SU-DHL-6 (cell line): Measurements from ENCODE around the gene CEP95.

Experiments used
- CTCF ChIP-seq: fragments of 200-600 bp; sonication (generic); IDR thresholded peaks from one replicate; pipeline ENCODE4 v1.5.1; 2017; ENCODE audit warnings: antibody characterized with exemption, mild to moderate bottlenecking, low read length, moderate library complexity; ENCODE audit not compliant: insufficient read depth, poor library complexity, severe bottlenecking
- EZH2phosphoT487 ChIP-seq: fragments of 200-600 bp; sonication (generic), shearing (Covaris generic); conservative IDR thresholded peaks from 2 replicates; pipeline ENCODE4 v1.6.1; 2018; ENCODE audit warnings: mild to moderate bottlenecking, antibody characterized with exemption, low read length, moderate library complexity, mixed read lengths

DNA sequence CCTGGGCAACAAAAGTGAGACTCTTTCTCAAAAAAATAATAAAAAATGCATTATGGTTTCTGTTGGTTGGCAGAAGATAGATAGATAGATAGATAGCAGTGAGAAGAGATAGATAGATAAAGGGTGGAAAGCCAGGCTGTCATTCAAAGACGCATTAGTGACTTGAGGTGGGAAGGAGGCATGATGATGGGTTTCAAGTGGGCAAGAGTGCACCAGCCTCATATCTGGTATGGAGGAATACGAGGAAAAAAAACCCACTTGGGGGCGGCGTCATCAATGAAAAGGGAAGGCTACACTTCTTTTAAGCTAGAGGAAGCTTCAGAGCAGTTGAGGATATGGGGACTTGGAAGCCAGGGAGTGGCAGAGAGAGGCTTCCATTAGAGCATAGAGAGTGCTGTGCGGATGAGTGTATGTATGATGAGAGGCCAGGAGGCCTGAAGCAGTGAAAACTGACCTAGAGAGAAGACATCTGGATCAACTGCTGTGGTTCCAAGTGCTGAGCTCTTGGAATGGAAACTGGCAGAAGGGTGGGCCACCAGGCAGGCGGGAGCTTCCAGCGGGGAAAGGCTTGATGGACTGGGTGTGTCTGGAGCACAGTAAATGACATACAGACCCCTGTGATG, 31.8 kb downstream of the CEP95 start:
- TF ChIP-seq CTCF = no peak
- TF ChIP-seq EZH2phosphoT487 = no peak
